Endothelial cell of umbilical vein (primary cell): ENCODE measurements around the gene TMEM59. TPM values are rescaled to one million over a fixed set of nuclear protein-coding genes. Genes with fewer than 3 reads are reported as not detected.

Source experiments
- BruUV-seq: library from RNA; stranded (reverse); fragments of 400-500 nt; replicated peaks from 2 replicates; lab custom pipeline; 2021; lab: Mats Ljungman, UMichigan
- CTCF ChIA-PET: fragments of 300-600, 350-600 bp; sonication (Branson Sonifier 250); formaldehyde crosslinking; loops from one replicate; lab custom pipeline; 2021; ENCODE audit warnings: antibody characterized with exemption, inconsistent platforms; lab: Charles Lee
- POLR2A ChIA-PET: fragments of 300-600, 350-600 bp; sonication (Branson Sonifier 250); formaldehyde crosslinking; loops from one replicate; lab custom pipeline; 2021; ENCODE audit warnings: antibody characterized with exemption, inconsistent platforms; lab: Charles Lee
- DNase-seq: peaks from one replicate; pipeline ENCODE4 v3.0.0-alpha.2; 2011; ENCODE audit warnings: low read depth, low spot score
- FAIRE-seq: peaks from 2 replicates; lab custom pipeline; 2011; peaks lifted over from hg19 to GRCh38; lab: Jason Lieb, UNC
- H2AFZ ChIP-seq: 2 replicates; pipeline ENCODE4 v1.6.0; 2012; ENCODE audit warnings: low read depth, low read length, control low read depth, inconsistent platforms
- H3K27ac ChIP-seq: 2 replicates; pipeline ENCODE4 v1.5.1; 2011; ENCODE audit warnings: low read depth, mild to moderate bottlenecking, control low read depth, low read length, moderate library complexity; ENCODE audit not compliant: insufficient read depth
- H3K27me3 ChIP-seq, 2 experiments: 2 replicates each; pipeline versions ENCODE4 v1.6.0 to v1.6.1; 2011; ENCODE audit warnings: low read length in 2 of 2, mixed read lengths in 1 of 2; ENCODE audit not compliant: control insufficient read depth in 2 of 2, insufficient read depth in 2 of 2
- H3K36me3 ChIP-seq, 2 experiments: 2 replicates in 1 of 2; 3 replicates in 1 of 2; pipeline ENCODE4 v1.5.1; 2011; ENCODE audit warnings: low read length in 2 of 2, mild to moderate bottlenecking in 1 of 2, moderate library complexity in 1 of 2; ENCODE audit not compliant: control insufficient read depth in 2 of 2, insufficient read depth in 2 of 2; ENCODE audit errors: extremely low read depth in 1 of 2
- H3K4me1 ChIP-seq: 3 replicates; pipeline ENCODE4 v1.5.1; 2011; ENCODE audit warnings: mild to moderate bottlenecking, low read length; ENCODE audit not compliant: control insufficient read depth, insufficient read depth; ENCODE audit errors: extremely low read depth
- H3K4me2 ChIP-seq: 2 replicates; pipeline ENCODE4 v1.6.1; 2011; ENCODE audit warnings: low read length, control low read depth, mixed read lengths; ENCODE audit not compliant: insufficient read depth
- H3K4me3 ChIP-seq, 3 experiments: fragments of 200-600 bp in 1 of 3; sonication (generic), shearing (Covaris generic) in 1 of 3; replicated peaks in 1 of 3; 2 replicates each; pipeline ENCODE4 v1.5.1; 2011 to 2016; ENCODE audit warnings: control low read depth in 3 of 3, low read length in 3 of 3, mild to moderate bottlenecking in 2 of 3, inconsistent platforms in 1 of 3, low read depth in 1 of 3, moderate library complexity in 1 of 3; ENCODE audit not compliant: insufficient read depth in 1 of 3
- H3K79me2 ChIP-seq: 2 replicates; pipeline ENCODE4 v1.6.0; 2012; ENCODE audit warnings: low read length, inconsistent platforms; ENCODE audit not compliant: control insufficient read depth, insufficient read depth
- H3K9ac ChIP-seq: replicated peaks from 2 replicates; pipeline ENCODE3; 2011; ENCODE audit warnings: low read length, control low read depth; ENCODE audit not compliant: insufficient read depth; ENCODE audit errors: extremely low read depth
- H3K9me1 ChIP-seq: replicated peaks from 3 replicates; pipeline ENCODE4 v1.6.0; 2011; ENCODE audit warnings: mild to moderate bottlenecking, low read length; ENCODE audit not compliant: control insufficient read depth, insufficient read depth; ENCODE audit errors: extremely low read depth
- H3K9me3 ChIP-seq: replicated peaks from 2 replicates; pipeline ENCODE4 v1.5.1; 2012; ENCODE audit warnings: low read length, inconsistent platforms; ENCODE audit not compliant: control insufficient read depth, insufficient read depth
- H4K20me1 ChIP-seq: replicated peaks from 2 replicates; pipeline ENCODE3; 2011; ENCODE audit warnings: mild to moderate bottlenecking, low read length; ENCODE audit not compliant: control insufficient read depth, insufficient read depth; ENCODE audit errors: extremely low read depth
- EZH2 ChIP-seq: IDR thresholded peaks from 2 replicates; pipeline ENCODE4 v1.6.1; 2012; ENCODE audit warnings: borderline replicate concordance, low read depth, mild to moderate bottlenecking, moderate library complexity, low read length, inconsistent platforms; ENCODE audit not compliant: severe bottlenecking
- FOS ChIP-seq: IDR thresholded peaks from 2 replicates; pipeline ENCODE4 v1.6.1; 2011; ENCODE audit warnings: mild to moderate bottlenecking, low read length, moderate library complexity, borderline replicate concordance; ENCODE audit not compliant: insufficient read depth
- GATA2 ChIP-seq: IDR thresholded peaks from 2 replicates; pipeline ENCODE4 v1.7.0; 2011; ENCODE audit warnings: low read depth, mild to moderate bottlenecking, moderate library complexity, mixed read lengths, low read length; ENCODE audit not compliant: insufficient read length, insufficient read depth
- dilution Hi-C: fragments of 300-500 bp; cut with MboI; formaldehyde crosslinking; loops from one replicate; pipeline ENCODE4 v1.15.0; 2019; ENCODE audit warnings: low sequenced_read_pairs; ENCODE audit not compliant: extremely low pct_ligation_motif_present
- intact Hi-C: fragments of 100-400 bp; cut with micrococcal nuclease; formaldehyde crosslinking; loops from one replicate; pipeline ENCODE4 v1.10.0; 2022
- polyA plus RNA-seq, 4 experiments: library from polyadenylated mRNA; depleted of rRNA in 3 of 4; stranded (reverse) in 3 of 4; unstranded in 1 of 4; fragments of >200 nt; gene quantifications; 2 replicates each; pipeline versions ENCODE4 v1.2.1 to v1.2.3, GENCODE V29; 2011 to 2012; ENCODE audit warnings: missing spikeins in 1 of 4
- total RNA-seq: library from RNA; stranded (reverse); gene quantifications from 2 replicates; pipeline ENCODE4 v1.2.3, GENCODE V29; 2021
- TF ChIP-seq, protein P1 (sequence below), 2 donors: IDR thresholded peaks; 1 replicate in 1 of 2; 2 replicates in 1 of 2; pipeline ENCODE4 v1.5.1; 2011; ENCODE audit warnings: low read length in 2 of 2, mild to moderate bottlenecking in 2 of 2, moderate library complexity in 2 of 2, control low read depth in 1 of 2, inconsistent platforms in 1 of 2, low read depth in 1 of 2; ENCODE audit not compliant: insufficient read depth in 1 of 2; ENCODE audit errors: extremely low read depth in 1 of 2
- TF ChIP-seq, protein P2 (sequence below): IDR thresholded peaks from 2 replicates; pipeline ENCODE4 v1.6.1; 2011; ENCODE audit not compliant: insufficient read depth, insufficient read length

The TMEM59 gene
- total and polyA plus RNA-seq, 2 donors (not counting 3 experiments of a cell fraction or from before 2014, with no cell fraction given), result 196 to 281 TPM

DNA sequence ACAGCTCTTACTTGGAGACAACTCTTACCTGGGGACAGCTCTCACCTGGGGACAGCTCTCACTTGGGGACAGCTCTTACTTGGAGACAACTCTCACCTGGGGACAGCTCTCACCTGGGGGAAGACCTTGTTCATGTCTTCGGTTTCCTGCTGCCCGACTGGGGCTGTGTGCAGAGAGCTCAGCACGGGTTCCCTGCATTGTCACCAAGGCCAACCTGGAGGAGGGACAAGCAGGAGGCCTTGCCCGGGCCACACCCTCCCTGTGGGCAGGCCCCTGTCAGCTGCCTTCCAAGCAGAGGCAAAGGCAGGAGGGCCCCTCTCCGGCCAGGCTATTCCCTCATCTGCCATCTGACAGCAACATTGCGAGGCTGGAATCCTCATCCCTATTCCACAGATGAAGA is 35.0 kb downstream of the TMEM59 start, which contains the start of gene LDLRAD1:
LDLRAD1 (minus strand) TSS at position 208 of the 400 bp plus-strand sequence; CDS start at position 134, 74 bp downstream.
- ChIA-PET CTCF (interaction anchor here (1.0 kb wide), 1 partner anchor 26 kb away, joined by 3 read pairs; no protein-coding TSS in a partner anchor), POLR2A (no interaction called here)
- Histone ChIP-seq H3K9me1 (no peaks in the 10 kb centered on the region), H2AFZ (no peak within 1 kb of the TSS), H3K9me3 (no peaks in the 10 kb centered on the region), H3K4me3 (no peak within 1 kb of the TSS), H3K4me2 (no peak within 1 kb of the TSS), H3K4me1 (no peaks in the 10 kb centered on the region), H3K36me3 (no peaks in the 10 kb centered on the region), H3K79me2 (no peaks in the 10 kb centered on the region), H4K20me1 (no peaks in the 10 kb centered on the region), H3K27ac (no peak within 1 kb of the TSS), H3K27me3 (peaks cover 0 to 6% of the 10 kb centered on the region in 2 experiments), H3K9ac (no peak within 1 kb of the TSS)
- DNase-seq, result no peak
- dilution Hi-C loops (no loop called here), intact Hi-C loops (no loop called here)
- FAIRE-seq, result no peak
- TF ChIP-seq FOS (no peak), GATA2 (no peak), EZH2 (no peak)
- TF ChIP-seq, protein P1, sequence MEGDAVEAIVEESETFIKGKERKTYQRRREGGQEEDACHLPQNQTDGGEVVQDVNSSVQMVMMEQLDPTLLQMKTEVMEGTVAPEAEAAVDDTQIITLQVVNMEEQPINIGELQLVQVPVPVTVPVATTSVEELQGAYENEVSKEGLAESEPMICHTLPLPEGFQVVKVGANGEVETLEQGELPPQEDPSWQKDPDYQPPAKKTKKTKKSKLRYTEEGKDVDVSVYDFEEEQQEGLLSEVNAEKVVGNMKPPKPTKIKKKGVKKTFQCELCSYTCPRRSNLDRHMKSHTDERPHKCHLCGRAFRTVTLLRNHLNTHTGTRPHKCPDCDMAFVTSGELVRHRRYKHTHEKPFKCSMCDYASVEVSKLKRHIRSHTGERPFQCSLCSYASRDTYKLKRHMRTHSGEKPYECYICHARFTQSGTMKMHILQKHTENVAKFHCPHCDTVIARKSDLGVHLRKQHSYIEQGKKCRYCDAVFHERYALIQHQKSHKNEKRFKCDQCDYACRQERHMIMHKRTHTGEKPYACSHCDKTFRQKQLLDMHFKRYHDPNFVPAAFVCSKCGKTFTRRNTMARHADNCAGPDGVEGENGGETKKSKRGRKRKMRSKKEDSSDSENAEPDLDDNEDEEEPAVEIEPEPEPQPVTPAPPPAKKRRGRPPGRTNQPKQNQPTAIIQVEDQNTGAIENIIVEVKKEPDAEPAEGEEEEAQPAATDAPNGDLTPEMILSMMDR (IDR thresholded peaks at IDR 0.05; ENCODE audit: extremely low read depth in 1 of 2, insufficient read depth in 1 of 2, low read depth in 1 of 2, low read length in 2 of 2), result no peak
- TF ChIP-seq, protein P2, sequence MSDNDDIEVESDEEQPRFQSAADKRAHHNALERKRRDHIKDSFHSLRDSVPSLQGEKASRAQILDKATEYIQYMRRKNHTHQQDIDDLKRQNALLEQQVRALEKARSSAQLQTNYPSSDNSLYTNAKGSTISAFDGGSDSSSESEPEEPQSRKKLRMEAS, result no peak
- no TSS peak for BruUV-seq
